ENCODE results near the gene PPM1D.

The PPM1D gene

GRCh38 chr17:60676758-60677307 is 76.8 kb downstream of the PPM1D start:
- no peak for DNase-seq

DNA sequence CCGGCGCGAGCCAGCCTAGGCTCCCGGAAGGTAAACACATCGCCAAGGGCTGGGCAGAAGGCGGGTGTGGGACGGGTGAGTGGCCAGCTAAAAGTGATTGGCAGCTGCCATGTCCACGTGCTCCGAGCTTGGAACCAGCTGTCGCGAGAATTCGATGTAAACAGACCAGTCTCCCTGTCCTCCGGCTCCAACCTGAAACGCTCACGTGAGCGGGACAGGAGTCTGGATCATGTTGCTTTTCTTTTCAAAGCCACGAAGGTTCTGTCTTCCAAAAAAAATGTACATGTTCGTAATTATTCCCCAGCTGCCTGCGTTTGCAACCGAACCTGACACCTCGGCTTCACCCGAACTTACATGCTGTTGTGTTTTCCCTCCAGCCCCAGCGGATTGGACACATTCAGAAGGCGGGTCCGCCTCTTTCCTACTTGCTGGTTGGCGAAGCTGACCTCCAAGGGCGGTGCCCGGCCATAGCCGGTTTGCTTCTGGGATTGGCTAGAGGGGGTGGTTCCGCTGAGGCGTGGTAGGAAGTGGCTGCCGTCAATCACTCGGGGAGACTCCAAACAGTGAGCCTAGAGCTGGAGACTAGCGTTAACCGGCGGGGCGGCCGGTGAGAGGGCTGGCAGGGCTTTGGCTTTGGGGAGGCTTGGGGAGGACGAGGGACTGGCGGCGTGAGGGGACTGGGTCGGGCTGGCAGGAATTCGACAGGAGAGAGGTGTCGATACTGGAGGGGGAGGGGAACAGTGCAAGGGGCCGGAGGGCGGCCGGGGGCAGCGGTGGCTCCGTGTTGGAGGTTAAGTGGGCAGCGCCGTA is 77.5 kb downstream of the PPM1D start, which contains the start of gene BCAS3:
TSS of gene BCAS3 (plus strand) at position 544 of the 810 bp plus-strand sequence.
- DNase-seq: peak; percentile 98 to 99

DNA sequence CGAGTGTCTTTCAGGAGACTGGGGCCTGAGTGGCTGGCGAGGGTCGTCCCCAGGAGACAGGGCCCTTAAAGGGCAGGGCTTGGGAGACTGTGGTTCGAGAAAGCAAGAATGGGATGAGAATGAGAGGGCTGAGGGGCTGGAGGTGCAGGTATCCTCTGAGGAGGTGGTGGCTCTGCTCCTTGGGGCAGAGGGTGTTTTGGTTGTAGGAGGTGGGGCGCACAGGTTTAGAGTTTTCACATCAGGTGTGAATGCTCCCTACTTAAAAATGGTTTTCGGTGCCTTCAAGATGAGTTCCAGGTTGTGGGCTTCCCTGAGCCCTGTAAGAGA is 78.1 kb downstream of the PPM1D start:
- DNase-seq: peak in 1 of 2 experiments; percentile 61

DNA sequence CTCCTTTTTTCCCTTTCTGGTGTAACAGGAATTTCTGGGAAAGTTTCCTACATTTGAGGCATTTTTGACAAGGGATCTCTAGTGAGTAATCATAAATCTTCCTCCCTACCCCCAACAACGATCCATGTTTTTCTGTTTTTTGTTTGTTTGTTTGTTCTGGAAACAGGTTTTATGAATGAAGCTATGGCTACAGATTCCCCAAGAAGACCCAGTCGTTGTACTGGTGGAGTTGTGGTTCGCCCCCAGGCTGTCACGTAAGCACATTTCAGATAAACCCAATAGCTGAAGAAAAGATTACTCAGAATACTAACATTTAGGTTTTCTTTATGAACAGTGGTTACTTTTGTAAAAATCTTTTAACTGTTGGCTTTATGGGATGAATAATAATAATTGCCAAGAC is 79.3 kb downstream of the PPM1D start:
- DNase-seq: no peak

DNA sequence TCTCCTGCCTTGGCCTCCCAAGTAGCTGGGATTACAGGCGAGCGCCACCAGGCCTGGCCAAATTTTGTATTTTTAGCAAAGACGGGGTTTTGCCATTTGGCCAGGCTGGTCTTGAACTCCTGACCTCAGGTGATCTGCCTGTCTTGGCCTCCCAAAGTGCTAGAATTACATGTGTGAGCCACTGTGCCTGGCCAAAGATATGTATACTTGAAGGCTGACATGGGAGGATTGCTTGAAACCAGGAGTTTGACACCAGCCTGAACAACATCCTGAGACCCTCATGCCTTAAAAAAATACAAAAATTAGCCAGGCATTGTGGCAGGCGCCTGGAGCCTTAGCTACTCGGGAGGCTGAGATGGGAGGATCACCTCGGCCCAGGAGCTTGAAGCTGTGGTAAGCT is 80.8 kb downstream of the PPM1D start:
- DNase-seq: no peak

DNA sequence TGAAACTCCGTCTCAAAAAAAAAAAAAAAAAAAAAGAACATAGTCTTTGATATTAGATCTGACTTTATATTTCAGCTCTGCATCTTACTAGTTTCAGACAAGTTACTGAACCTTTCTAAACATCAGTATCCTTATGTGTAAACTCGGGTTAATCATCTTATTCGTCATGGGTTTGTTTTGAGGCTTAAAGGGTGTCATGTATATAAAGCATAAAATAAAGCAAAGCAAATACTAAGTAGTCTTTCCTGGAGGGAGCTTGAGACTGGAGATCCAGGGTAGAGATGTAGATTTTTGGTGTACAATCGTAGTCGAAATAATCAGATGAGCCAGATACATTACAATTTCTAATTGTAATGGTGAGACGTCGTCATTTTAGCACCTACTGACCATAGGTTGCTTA is 85.4 kb downstream of the PPM1D start:
- DNase-seq: no peak

DNA sequence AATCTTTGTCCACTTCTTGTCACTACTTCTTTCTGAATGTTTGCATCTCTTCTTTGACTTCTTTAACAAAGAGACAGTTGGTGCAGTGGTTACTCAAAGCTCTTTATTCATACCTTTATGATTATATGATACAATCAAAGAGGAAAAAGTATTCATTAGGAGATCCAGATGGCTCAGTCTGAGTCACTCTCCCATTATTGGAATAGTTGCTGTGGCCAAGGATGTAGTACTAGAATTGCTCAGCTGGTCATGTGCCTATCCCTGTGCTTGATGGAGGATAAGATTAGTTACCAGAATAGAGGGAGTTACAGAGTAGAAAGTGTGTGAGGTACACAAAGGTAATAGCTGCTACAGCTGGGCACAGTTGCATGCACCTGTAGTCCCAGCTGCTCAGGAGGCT is 96.0 kb downstream of the PPM1D start:
- DNase-seq: no peak

DNA sequence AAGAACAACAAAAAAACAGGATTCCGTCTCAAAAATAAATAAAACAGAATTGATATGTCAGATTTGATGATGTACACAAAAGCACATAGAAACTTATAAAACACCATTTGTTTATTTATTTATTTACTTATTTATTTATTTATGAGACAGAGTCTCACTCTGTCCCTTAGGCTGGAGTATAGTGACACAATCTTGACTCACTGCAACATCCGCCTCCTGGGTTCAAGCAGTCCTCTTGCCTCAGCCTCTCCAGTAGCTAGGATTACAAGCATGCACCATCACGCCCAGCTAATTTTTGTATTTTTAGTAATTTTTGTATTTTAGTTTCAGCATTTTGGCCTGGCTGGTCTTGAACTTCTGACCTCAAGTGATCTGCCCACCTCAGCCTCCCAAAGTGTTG is 99.1 kb downstream of the PPM1D start:
- no peak for DNase-seq

DNA sequence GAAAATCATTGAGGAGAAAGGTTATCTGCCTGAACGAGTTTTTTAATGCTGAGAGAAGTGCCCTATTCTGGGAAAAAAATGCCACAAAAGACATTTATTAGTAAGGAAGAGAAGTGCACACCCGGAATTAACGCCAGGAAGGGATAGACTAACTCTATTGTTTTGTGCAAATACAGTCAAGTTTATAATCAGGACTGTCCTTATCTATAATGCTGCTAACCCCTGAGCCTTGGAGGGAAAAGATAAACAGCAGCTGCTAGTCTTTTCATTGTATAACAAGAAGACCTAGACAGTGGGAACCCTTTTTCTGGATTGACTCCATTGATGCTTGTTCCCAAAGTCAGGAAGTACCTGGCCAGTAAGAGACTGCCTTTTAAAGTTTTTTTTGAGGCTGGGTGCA is 104.2 kb downstream of the PPM1D start:
- DNase-seq: no peak

- no peak for DNase-seq
Measured at GRCh38 chr17:60712675-60713074, 112.7 kb downstream of the PPM1D start.

DNA sequence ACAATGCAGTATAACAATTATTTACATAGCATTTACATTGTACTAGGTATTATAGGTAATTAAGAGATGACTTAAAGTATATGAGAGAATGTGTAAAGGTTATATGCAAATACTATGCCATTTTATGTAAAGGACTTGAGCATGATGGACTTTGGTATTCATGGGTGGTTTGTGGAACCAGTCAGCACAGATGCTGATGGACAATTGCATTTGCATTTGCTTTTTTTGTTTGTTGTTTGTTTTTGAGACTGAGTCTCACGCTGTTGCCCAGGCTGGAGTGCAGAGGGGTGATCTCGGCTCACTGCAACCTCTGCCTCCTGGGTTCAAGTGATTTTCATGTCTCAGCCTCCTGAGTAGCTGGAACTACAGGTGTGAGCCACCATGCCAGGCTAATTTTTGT is 113.6 kb downstream of the PPM1D start:
- no peak for DNase-seq

Measured in NCI-H1930 (cell line).